Measurements from ENCODE around the gene AP2S1. TPM values are rescaled to one million over a fixed set of nuclear protein-coding genes. Genes with fewer than 3 reads are reported as not detected.
"Not testable (repeated sequence)": the region's sequence is repeated elsewhere in the genome, so short reads cannot be mapped to it uniquely, and the experiment has no call there.

Gene AP2S1
- total RNA-seq, 4 donors from 2014 or later, result 3.8 to 59.1 (median 45.1) TPM

- TF ChIP-seq, protein P1, sequence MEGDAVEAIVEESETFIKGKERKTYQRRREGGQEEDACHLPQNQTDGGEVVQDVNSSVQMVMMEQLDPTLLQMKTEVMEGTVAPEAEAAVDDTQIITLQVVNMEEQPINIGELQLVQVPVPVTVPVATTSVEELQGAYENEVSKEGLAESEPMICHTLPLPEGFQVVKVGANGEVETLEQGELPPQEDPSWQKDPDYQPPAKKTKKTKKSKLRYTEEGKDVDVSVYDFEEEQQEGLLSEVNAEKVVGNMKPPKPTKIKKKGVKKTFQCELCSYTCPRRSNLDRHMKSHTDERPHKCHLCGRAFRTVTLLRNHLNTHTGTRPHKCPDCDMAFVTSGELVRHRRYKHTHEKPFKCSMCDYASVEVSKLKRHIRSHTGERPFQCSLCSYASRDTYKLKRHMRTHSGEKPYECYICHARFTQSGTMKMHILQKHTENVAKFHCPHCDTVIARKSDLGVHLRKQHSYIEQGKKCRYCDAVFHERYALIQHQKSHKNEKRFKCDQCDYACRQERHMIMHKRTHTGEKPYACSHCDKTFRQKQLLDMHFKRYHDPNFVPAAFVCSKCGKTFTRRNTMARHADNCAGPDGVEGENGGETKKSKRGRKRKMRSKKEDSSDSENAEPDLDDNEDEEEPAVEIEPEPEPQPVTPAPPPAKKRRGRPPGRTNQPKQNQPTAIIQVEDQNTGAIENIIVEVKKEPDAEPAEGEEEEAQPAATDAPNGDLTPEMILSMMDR (IDR thresholded peaks at IDR 0.05), result no peak
- TF ChIP-seq POLR2A (IDR thresholded peaks at IDR 0.05), result no peak
- Histone ChIP-seq H3K4me3 (no peak overlapping the region), H3K9me3 (no peaks in the 10 kb centered on the region), H3K4me1 (no peaks in the 10 kb centered on the region), H3K27ac (no peak overlapping the region), H3K27me3 (no peaks in the 10 kb centered on the region), H3K36me3 (no peaks in the 10 kb centered on the region)
- intact Hi-C loops (cut with DNase I; ENCODE audit: low total_unique reads), result no loop called here
- DNase-seq, result no peak
Measured at GRCh38 chr19:46806656-46807055, 44.0 kb downstream of the AP2S1 start.

GRCh38 chr19:46804432-46804831 lies 46.2 kb downstream of the AP2S1 start:
- H3K27me3 ChIP-seq; H3K36me3 ChIP-seq; H3K9me3 ChIP-seq; H3K27ac ChIP-seq; intact Hi-C loops (cut with DNase I; ENCODE audit: low total_unique reads); H3K4me1 ChIP-seq; H3K4me3 ChIP-seq; DNase-seq: not testable (repeated sequence)

DNA sequence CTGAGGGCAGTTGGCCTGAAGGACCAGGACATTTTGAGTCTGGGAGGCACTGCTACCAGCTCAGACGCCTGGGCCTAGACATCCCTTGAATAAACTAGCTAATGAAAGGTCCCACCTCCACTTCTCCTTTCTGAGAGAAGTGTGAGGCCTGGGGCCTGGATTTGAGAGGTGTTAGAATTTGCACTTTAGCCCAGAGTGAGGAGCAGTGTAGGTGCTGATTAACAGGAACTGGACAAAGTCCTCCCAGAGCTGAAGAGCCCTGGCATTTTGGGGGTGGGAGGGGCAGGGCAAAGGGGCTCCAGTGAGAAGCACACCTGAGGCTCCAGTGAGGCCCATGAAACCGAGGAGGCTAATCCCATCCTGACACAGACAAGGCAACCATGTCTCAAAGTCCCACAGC lies 47.1 kb downstream of the AP2S1 start:
- Histone ChIP-seq H3K36me3 (no peaks in the 10 kb centered on the region), H3K9me3 (no peaks in the 10 kb centered on the region), H3K27ac (no peak overlapping the region), H3K27me3 (no peaks in the 10 kb centered on the region), H3K4me3 (no peak overlapping the region), H3K4me1 (no peaks in the 10 kb centered on the region)
- no peak for DNase-seq
- TF ChIP-seq POLR2A (IDR thresholded peaks at IDR 0.05), result no peak
- TF ChIP-seq, protein P1 (IDR thresholded peaks at IDR 0.05), result no peak
- intact Hi-C loops (cut with DNase I; ENCODE audit: low total_unique reads), result no loop called here

DNA sequence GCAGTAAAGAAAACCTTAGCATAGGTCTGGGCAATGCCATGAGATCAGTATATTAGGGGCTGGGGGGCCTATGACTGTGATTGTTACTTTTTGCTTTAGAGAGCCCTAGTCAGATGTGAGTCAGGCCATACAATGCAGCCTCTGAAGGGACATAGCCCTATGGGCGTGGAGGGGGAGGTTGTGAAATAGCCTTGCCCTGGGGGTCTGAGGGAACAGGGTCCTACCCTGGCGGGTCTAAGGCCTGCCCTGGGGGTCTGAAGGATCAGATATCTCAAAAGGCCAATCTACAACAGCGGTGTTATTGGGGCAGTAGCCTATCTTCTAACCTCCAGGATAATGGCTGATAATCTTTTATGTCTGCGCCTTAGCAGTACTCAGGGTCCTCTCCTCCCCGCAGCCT lies 48.5 kb downstream of the AP2S1 start:
- no peak overlapping the region for H3K4me3 ChIP-seq
- intact Hi-C loops (cut with DNase I; ENCODE audit: low total_unique reads), result no loop called here
- H3K36me3 ChIP-seq, result no peaks in the 10 kb centered on the region
- TF ChIP-seq, protein P1 (IDR thresholded peaks at IDR 0.05), result no peak
- no peak for TF ChIP-seq POLR2A (IDR thresholded peaks at IDR 0.05)
- H3K27ac ChIP-seq, result no peak overlapping the region
- no peaks in the 10 kb centered on the region for H3K27me3 ChIP-seq
- no peaks in the 10 kb centered on the region for H3K9me3 ChIP-seq
- no peak for DNase-seq
- no peaks in the 10 kb centered on the region for H3K4me1 ChIP-seq

GRCh38 chr19:46798713-46799112 lies 51.9 kb downstream of the AP2S1 start:
- Histone ChIP-seq H3K27ac (no peak overlapping the region), H3K9me3 (no peaks in the 10 kb centered on the region), H3K36me3 (no peaks in the 10 kb centered on the region), H3K4me1 (no peaks in the 10 kb centered on the region), H3K27me3 (no peaks in the 10 kb centered on the region), H3K4me3 (no peak overlapping the region)
- TF ChIP-seq POLR2A (IDR thresholded peaks at IDR 0.05), result no peak
- TF ChIP-seq, protein P1 (IDR thresholded peaks at IDR 0.05), result no peak
- no peak for DNase-seq
- intact Hi-C loops (cut with DNase I; ENCODE audit: low total_unique reads), result no loop called here

GRCh38 chr19:46797881-46798280 lies 52.8 kb downstream of the AP2S1 start:
- TF ChIP-seq, protein P1 (IDR thresholded peaks at IDR 0.05), result no peak
- TF ChIP-seq POLR2A (IDR thresholded peaks at IDR 0.05), result no peak
- no peaks in the 10 kb centered on the region for H3K36me3 ChIP-seq
- no peak for DNase-seq
- no peaks in the 10 kb centered on the region for H3K4me1 ChIP-seq
- no peak overlapping the region for H3K4me3 ChIP-seq
- no peaks in the 10 kb centered on the region for H3K27me3 ChIP-seq
- intact Hi-C loops (cut with DNase I; ENCODE audit: low total_unique reads), result no loop called here
- no peaks in the 10 kb centered on the region for H3K9me3 ChIP-seq
- no peak overlapping the region for H3K27ac ChIP-seq
